Endothelial cell of umbilical vein (primary cell): ENCODE data around the gene MYO1B. TPM values are rescaled to one million over a fixed set of nuclear protein-coding genes. Genes with fewer than 3 reads are reported as not detected.

Experiments
- BruUV-seq: library from RNA; stranded (reverse); fragments of 400-500 nt; replicated peaks from 2 replicates; lab custom pipeline; 2021; lab: Mats Ljungman, UMichigan
- CTCF ChIA-PET: fragments of 300-600, 350-600 bp; sonication (Branson Sonifier 250); formaldehyde crosslinking; loops from one replicate; lab custom pipeline; 2021; ENCODE audit warnings: antibody characterized with exemption, inconsistent platforms; lab: Charles Lee
- POLR2A ChIA-PET: fragments of 300-600, 350-600 bp; sonication (Branson Sonifier 250); formaldehyde crosslinking; loops from one replicate; lab custom pipeline; 2021; ENCODE audit warnings: antibody characterized with exemption, inconsistent platforms; lab: Charles Lee
- DNase-seq: peaks from one replicate; pipeline ENCODE4 v3.0.0-alpha.2; 2011; ENCODE audit warnings: low read depth, low spot score
- FAIRE-seq: peaks from 2 replicates; lab custom pipeline; 2011; peaks lifted over from hg19 to GRCh38; lab: Jason Lieb, UNC
- H2AFZ ChIP-seq: 2 replicates; pipeline ENCODE4 v1.6.0; 2012; ENCODE audit warnings: low read depth, low read length, control low read depth, inconsistent platforms
- H3K27ac ChIP-seq: 2 replicates; pipeline ENCODE4 v1.5.1; 2011; ENCODE audit warnings: low read depth, mild to moderate bottlenecking, control low read depth, low read length, moderate library complexity; ENCODE audit not compliant: insufficient read depth
- H3K27me3 ChIP-seq, 2 experiments: 2 replicates each; pipeline versions ENCODE4 v1.6.0 to v1.6.1; 2011; ENCODE audit warnings: low read length in 2 of 2, mixed read lengths in 1 of 2; ENCODE audit not compliant: control insufficient read depth in 2 of 2, insufficient read depth in 2 of 2
- H3K36me3 ChIP-seq, 2 experiments: 2 replicates in 1 of 2; 3 replicates in 1 of 2; pipeline ENCODE4 v1.5.1; 2011; ENCODE audit warnings: low read length in 2 of 2, mild to moderate bottlenecking in 1 of 2, moderate library complexity in 1 of 2; ENCODE audit not compliant: control insufficient read depth in 2 of 2, insufficient read depth in 2 of 2; ENCODE audit errors: extremely low read depth in 1 of 2
- H3K4me1 ChIP-seq: 3 replicates; pipeline ENCODE4 v1.5.1; 2011; ENCODE audit warnings: mild to moderate bottlenecking, low read length; ENCODE audit not compliant: control insufficient read depth, insufficient read depth; ENCODE audit errors: extremely low read depth
- H3K4me2 ChIP-seq: 2 replicates; pipeline ENCODE4 v1.6.1; 2011; ENCODE audit warnings: low read length, control low read depth, mixed read lengths; ENCODE audit not compliant: insufficient read depth
- H3K4me3 ChIP-seq, 3 experiments: fragments of 200-600 bp in 1 of 3; sonication (generic), shearing (Covaris generic) in 1 of 3; replicated peaks in 1 of 3; 2 replicates each; pipeline ENCODE4 v1.5.1; 2011 to 2016; ENCODE audit warnings: control low read depth in 3 of 3, low read length in 3 of 3, mild to moderate bottlenecking in 2 of 3, inconsistent platforms in 1 of 3, low read depth in 1 of 3, moderate library complexity in 1 of 3; ENCODE audit not compliant: insufficient read depth in 1 of 3
- H3K79me2 ChIP-seq: 2 replicates; pipeline ENCODE4 v1.6.0; 2012; ENCODE audit warnings: low read length, inconsistent platforms; ENCODE audit not compliant: control insufficient read depth, insufficient read depth
- H3K9ac ChIP-seq: replicated peaks from 2 replicates; pipeline ENCODE3; 2011; ENCODE audit warnings: low read length, control low read depth; ENCODE audit not compliant: insufficient read depth; ENCODE audit errors: extremely low read depth
- H3K9me1 ChIP-seq: replicated peaks from 3 replicates; pipeline ENCODE4 v1.6.0; 2011; ENCODE audit warnings: mild to moderate bottlenecking, low read length; ENCODE audit not compliant: control insufficient read depth, insufficient read depth; ENCODE audit errors: extremely low read depth
- H3K9me3 ChIP-seq: replicated peaks from 2 replicates; pipeline ENCODE4 v1.5.1; 2012; ENCODE audit warnings: low read length, inconsistent platforms; ENCODE audit not compliant: control insufficient read depth, insufficient read depth
- H4K20me1 ChIP-seq: replicated peaks from 2 replicates; pipeline ENCODE3; 2011; ENCODE audit warnings: mild to moderate bottlenecking, low read length; ENCODE audit not compliant: control insufficient read depth, insufficient read depth; ENCODE audit errors: extremely low read depth
- CTCF ChIP-seq, 2 donors: IDR thresholded peaks; 1 replicate in 1 of 2; 2 replicates in 1 of 2; pipeline ENCODE4 v1.5.1; 2011; ENCODE audit warnings: low read length in 2 of 2, mild to moderate bottlenecking in 2 of 2, moderate library complexity in 2 of 2, control low read depth in 1 of 2, inconsistent platforms in 1 of 2, low read depth in 1 of 2; ENCODE audit not compliant: insufficient read depth in 1 of 2; ENCODE audit errors: extremely low read depth in 1 of 2
- EZH2 ChIP-seq: IDR thresholded peaks from 2 replicates; pipeline ENCODE4 v1.6.1; 2012; ENCODE audit warnings: borderline replicate concordance, low read depth, mild to moderate bottlenecking, moderate library complexity, low read length, inconsistent platforms; ENCODE audit not compliant: severe bottlenecking
- FOS ChIP-seq: IDR thresholded peaks from 2 replicates; pipeline ENCODE4 v1.6.1; 2011; ENCODE audit warnings: mild to moderate bottlenecking, low read length, moderate library complexity, borderline replicate concordance; ENCODE audit not compliant: insufficient read depth
- GATA2 ChIP-seq: IDR thresholded peaks from 2 replicates; pipeline ENCODE4 v1.7.0; 2011; ENCODE audit warnings: low read depth, mild to moderate bottlenecking, moderate library complexity, mixed read lengths, low read length; ENCODE audit not compliant: insufficient read length, insufficient read depth
- JUN ChIP-seq: IDR thresholded peaks from 2 replicates; pipeline ENCODE4 v1.6.1; 2011; ENCODE audit warnings: borderline replicate concordance, low read depth; ENCODE audit not compliant: insufficient read length, insufficient read depth
- MAX ChIP-seq: IDR thresholded peaks from 2 replicates; pipeline ENCODE4 v1.6.1; 2011; ENCODE audit not compliant: insufficient read depth, insufficient read length
- MYC ChIP-seq: IDR thresholded peaks from one replicate; pipeline ENCODE4 v1.6.1; 2011; ENCODE audit warnings: mild to moderate bottlenecking, low read depth, low read length
- POLR2A ChIP-seq: IDR thresholded peaks from 2 replicates; pipeline ENCODE4 v1.6.1; 2012; ENCODE audit warnings: low read depth, mild to moderate bottlenecking, control low read depth, low read length
- POLR2AphosphoS5 ChIP-seq: IDR thresholded peaks from 2 replicates; pipeline ENCODE4 v1.6.1; 2012; ENCODE audit warnings: low read depth, mild to moderate bottlenecking, control low read depth, low read length, moderate library complexity; ENCODE audit not compliant: insufficient read depth
- dilution Hi-C: fragments of 300-500 bp; cut with MboI; formaldehyde crosslinking; loops from one replicate; pipeline ENCODE4 v1.15.0; 2019; ENCODE audit warnings: low sequenced_read_pairs; ENCODE audit not compliant: extremely low pct_ligation_motif_present
- intact Hi-C: fragments of 100-400 bp; cut with micrococcal nuclease; formaldehyde crosslinking; loops from one replicate; pipeline ENCODE4 v1.10.0; 2022
- polyA plus RNA-seq, 4 experiments: library from polyadenylated mRNA; depleted of rRNA in 3 of 4; stranded (reverse) in 3 of 4; unstranded in 1 of 4; fragments of >200 nt; gene quantifications; 2 replicates each; pipeline versions ENCODE4 v1.2.1 to v1.2.3, GENCODE V29; 2011 to 2012; ENCODE audit warnings: missing spikeins in 1 of 4
- total RNA-seq: library from RNA; stranded (reverse); gene quantifications from 2 replicates; pipeline ENCODE4 v1.2.3, GENCODE V29; 2021

The MYO1B gene
- total and polyA plus RNA-seq, 2 donors (not counting 3 experiments of a cell fraction or from before 2014, with no cell fraction given) = 8.7 to 51.1 TPM

GRCh38 chr2:191412353-191412752 lies 167.1 kb downstream of the MYO1B start:
- TF ChIP-seq FOS (no peak), CTCF (IDR thresholded peaks at IDR 0.05; ENCODE audit: extremely low read depth in 1 of 2, insufficient read depth in 1 of 2, low read depth in 1 of 2, low read length in 2 of 2) (no peak), MYC (no peak), JUN (no peak), MAX (no peak), GATA2 (no peak), POLR2AphosphoS5 (no peak), EZH2 (no peak), POLR2A (no peak)
- H4K20me1 ChIP-seq = no peaks in the 10 kb centered on the region
- H3K27ac ChIP-seq = no peak overlapping the region
- H3K4me2 ChIP-seq = no peak overlapping the region
- ChIA-PET POLR2A (no interaction called here), CTCF (interaction anchor here (1.1 to 1.6 kb wide), 2 partner anchors 26 to 194 kb away, joined by 3 to 4 read pairs; no protein-coding TSS in a partner anchor)
- no peak for DNase-seq
- peaks cover 0 to 8% of the 10 kb centered on the region in 2 experiments for H3K36me3 ChIP-seq
- no peaks in the 10 kb centered on the region for H3K79me2 ChIP-seq
- no peak overlapping the region for H3K9ac ChIP-seq
- H2AFZ ChIP-seq = no peak overlapping the region
- intact Hi-C loops = no loop called here
- dilution Hi-C loops = no loop called here
- no peak for FAIRE-seq
- H3K27me3 ChIP-seq = no peaks in the 10 kb centered on the region
- H3K9me1 ChIP-seq = no peaks in the 10 kb centered on the region
- no peaks in the 10 kb centered on the region for H3K9me3 ChIP-seq
- no peaks in the 10 kb centered on the region for H3K4me1 ChIP-seq
- BruUV-seq = no TSS peak
- H3K4me3 ChIP-seq = no peak overlapping the region
